SHP77 (cell line): ENCODE results near the gene KLHL22.
"Not testable (repeated sequence)": the region's sequence is repeated elsewhere in the genome, so short reads cannot be mapped to it uniquely, and the experiment has no call there.

Experiments
- DNase-seq, 2 experiments: peaks; one replicate each; lab custom pipeline; 2025; lab: John Stamatoyannopoulos, UW

Gene KLHL22

GRCh38 chr22:20523086-20523983 lies 27.7 kb upstream of the KLHL22 start:
- DNase-seq = no peak

GRCh38 chr22:20522134-20523004 lies 26.8 kb upstream of the KLHL22 start:
- DNase-seq = no peak

GRCh38 chr22:20520093-20520511 lies 24.5 kb upstream of the KLHL22 start:
- no peak for DNase-seq

GRCh38 chr22:20519558-20519957 lies 24.0 kb upstream of the KLHL22 start:
- DNase-seq = no peak

- DNase-seq = peak in 1 of 2 experiments; percentile 22
Observed at GRCh38 chr22:20517841-20518592, 22.4 kb upstream of the KLHL22 start.

GRCh38 chr22:20517422-20517821 lies 21.8 kb upstream of the KLHL22 start:
- no peak for DNase-seq

GRCh38 chr22:20516399-20516798 lies 20.8 kb upstream of the KLHL22 start:
- no peak for DNase-seq

- no peak for DNase-seq
Observed at GRCh38 chr22:20514658-20515406, 19.2 kb upstream of the KLHL22 start.

GRCh38 chr22:20511578-20512229 lies 16.1 kb upstream of the KLHL22 start:
- DNase-seq = no peak

- no peak for DNase-seq
Observed at GRCh38 chr22:20510811-20511577, 15.4 kb upstream of the KLHL22 start.

GRCh38 chr22:20509344-20510047 lies 13.9 kb upstream of the KLHL22 start:
- no peak for DNase-seq

- no peak for DNase-seq
Observed at GRCh38 chr22:20508815-20509271, 13.2 kb upstream of the KLHL22 start.

GRCh38 chr22:20508067-20508755 lies 12.6 kb upstream of the KLHL22 start:
- DNase-seq = not testable (repeated sequence)

- DNase-seq = peak; percentile 90 to 96
Observed at GRCh38 chr22:20507253-20508066, 11.9 kb upstream of the KLHL22 start, which contains the start of gene MED15. TSS of gene MED15 (plus strand) at chr22:20507610. CDS start at chr22:20507679, 69 bp downstream.

GRCh38 chr22:20506543-20507252 lies 11.1 kb upstream of the KLHL22 start:
- DNase-seq = no peak

GRCh38 chr22:20504293-20504922 lies 8.8 kb upstream of the KLHL22 start:
- DNase-seq = not testable (repeated sequence)
